GM12875 (cell line): ENCODE data around the gene GALNT9.

Experiments
- H3K4me3 ChIP-seq: one replicate; pipeline ENCODE4 v1.5.1; 2011; ENCODE audit warnings: low read depth, low read length, control low read depth
- TF ChIP-seq, protein P1 (sequence below): IDR thresholded peaks from 2 replicates; pipeline ENCODE4 v1.5.1; 2011; ENCODE audit warnings: low read depth, mild to moderate bottlenecking, control low read depth, inconsistent platforms, low read length, moderate library complexity, borderline replicate concordance; ENCODE audit not compliant: insufficient read depth

Gene GALNT9

DNA sequence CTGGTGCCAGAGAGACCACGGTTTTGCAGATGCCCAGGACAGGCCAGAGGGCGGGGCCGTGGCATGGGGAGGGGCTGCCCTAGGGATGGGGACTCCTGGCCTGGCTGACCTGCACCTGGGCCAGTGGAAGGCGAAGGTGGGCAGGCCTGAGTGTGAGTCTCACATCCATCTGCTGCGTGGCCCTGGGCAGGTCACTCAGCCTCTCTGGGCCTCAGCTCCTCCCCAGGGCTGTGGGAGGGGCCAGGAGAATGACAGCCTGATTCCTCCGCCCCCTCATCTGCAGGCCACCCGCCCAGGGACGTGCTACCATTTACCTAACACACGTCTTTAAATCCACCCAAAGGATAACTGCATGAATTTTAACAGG is 90.9 kb downstream of the GALNT9 start:
- TF ChIP-seq, protein P1, sequence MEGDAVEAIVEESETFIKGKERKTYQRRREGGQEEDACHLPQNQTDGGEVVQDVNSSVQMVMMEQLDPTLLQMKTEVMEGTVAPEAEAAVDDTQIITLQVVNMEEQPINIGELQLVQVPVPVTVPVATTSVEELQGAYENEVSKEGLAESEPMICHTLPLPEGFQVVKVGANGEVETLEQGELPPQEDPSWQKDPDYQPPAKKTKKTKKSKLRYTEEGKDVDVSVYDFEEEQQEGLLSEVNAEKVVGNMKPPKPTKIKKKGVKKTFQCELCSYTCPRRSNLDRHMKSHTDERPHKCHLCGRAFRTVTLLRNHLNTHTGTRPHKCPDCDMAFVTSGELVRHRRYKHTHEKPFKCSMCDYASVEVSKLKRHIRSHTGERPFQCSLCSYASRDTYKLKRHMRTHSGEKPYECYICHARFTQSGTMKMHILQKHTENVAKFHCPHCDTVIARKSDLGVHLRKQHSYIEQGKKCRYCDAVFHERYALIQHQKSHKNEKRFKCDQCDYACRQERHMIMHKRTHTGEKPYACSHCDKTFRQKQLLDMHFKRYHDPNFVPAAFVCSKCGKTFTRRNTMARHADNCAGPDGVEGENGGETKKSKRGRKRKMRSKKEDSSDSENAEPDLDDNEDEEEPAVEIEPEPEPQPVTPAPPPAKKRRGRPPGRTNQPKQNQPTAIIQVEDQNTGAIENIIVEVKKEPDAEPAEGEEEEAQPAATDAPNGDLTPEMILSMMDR: no peak

DNA sequence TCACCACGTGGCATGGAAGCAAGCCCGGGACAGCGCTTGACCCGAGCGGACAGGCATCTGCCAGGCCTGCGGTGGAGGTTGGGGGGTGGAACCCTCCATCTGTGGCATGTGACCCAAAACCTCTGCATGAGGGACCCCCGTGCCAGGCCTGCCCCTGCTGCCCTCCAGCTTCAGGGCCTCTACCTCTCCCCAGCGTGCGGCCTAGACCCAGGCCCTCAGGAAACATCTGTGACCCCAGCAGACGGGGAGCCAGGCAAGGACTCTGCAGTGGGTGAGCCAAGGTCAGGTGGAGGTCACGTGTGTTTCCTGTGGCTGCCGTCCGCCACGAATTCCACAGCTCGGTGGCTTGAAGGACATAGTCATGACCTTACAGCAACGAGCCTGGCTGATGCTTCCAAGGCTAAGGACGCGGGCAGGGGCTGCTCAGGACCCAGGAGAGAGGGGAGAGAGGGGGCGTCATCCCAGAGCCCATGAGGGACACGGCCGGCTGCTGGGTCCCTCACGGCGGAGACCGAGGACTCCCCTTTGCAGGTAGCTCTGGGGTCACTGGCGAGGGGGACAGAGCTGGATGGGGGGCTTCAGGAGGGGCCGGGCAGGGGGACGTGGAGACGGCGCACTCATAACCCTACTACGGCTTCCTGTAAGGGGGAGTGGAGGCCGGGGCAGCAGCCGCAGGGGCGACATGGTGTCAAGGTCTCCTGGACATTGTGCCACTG is 91.5 kb downstream of the GALNT9 start:
- TF ChIP-seq, protein P1: no peak
- no peak overlapping the region for H3K4me3 ChIP-seq

More for the DNA sequence above, 90.9 kb downstream of the GALNT9 start:
- no peak overlapping the region for H3K4me3 ChIP-seq

DNA sequence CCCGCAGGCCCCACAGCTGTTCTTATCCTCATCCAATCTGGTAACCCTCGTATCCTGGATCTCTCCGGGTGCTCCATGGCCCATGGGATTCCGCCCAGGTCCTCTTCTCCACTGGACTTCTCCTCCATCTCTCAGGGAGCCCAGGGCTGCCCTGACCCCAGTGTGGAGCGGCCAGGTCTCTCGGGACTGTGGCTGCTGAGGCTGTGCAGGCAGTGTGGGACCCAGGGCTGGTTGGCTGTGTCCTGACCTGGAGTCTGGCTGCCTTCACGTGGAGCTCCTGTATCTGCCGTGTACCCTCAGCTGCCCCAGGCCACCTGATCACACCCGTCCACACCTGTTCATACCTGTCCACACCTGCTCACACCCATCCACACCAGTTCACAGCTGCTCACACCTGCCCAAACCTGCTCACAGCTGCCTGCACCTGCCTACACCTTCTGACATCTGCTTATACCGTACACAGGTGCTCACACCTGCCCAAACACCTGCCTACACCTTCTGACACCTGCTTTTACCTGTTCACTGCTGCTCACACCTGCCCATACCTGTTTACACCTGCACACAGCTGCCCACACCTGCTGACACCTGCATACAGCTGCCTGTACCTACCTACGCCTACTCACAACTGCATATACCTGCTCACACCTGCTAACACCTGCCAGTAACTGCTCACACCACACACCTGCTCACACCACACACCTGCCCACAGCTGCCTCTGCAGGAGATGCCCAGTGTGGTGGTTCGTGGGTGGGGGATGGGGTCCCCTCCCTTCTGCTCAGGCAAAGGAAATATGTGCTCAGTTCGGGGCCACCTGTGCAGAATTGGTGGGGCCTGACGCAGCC is 92.2 kb downstream of the GALNT9 start:
- TF ChIP-seq, protein P1: no peak
- no peak overlapping the region for H3K4me3 ChIP-seq

DNA sequence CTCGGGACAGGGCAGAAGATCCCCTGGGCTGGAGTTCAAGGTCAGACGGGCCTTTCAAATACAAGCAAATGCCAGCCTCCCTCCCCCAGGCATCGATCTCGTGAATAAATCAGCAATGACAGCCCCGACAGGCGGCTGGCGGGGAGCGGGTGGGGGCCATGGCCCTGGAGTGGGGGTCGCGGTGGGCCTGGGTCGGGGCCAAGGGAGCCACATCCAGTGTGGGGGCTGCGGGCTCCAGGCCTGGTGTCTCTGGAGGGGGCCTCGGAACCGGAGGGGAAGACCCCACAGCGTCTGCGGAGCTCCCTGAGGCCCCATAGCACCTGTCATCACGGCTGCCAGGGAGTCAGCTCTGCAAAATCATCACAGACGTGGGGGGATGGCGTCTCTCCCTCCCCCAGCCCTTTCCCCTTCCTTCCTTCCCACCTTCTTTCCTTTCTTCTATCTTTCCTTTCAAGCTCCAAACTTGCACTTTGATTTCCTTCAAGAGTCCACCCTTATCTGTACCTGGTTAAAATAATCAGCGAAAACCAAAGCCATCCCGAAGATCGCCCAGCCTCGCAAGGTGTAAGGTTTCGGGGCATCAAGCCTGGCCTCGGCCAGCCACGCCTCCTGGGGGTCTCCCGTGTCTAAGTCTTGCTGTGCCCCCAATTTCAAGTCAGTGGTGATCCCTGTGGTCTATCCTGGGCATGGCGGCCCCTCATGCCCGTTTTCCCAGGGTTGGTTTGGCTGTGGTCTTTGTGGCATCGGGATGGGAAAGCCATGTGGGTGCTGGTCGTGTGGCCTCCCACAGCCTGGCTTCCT is 93.1 kb downstream of the GALNT9 start:
- TF ChIP-seq, protein P1: no peak
- H3K4me3 ChIP-seq: no peak overlapping the region

DNA sequence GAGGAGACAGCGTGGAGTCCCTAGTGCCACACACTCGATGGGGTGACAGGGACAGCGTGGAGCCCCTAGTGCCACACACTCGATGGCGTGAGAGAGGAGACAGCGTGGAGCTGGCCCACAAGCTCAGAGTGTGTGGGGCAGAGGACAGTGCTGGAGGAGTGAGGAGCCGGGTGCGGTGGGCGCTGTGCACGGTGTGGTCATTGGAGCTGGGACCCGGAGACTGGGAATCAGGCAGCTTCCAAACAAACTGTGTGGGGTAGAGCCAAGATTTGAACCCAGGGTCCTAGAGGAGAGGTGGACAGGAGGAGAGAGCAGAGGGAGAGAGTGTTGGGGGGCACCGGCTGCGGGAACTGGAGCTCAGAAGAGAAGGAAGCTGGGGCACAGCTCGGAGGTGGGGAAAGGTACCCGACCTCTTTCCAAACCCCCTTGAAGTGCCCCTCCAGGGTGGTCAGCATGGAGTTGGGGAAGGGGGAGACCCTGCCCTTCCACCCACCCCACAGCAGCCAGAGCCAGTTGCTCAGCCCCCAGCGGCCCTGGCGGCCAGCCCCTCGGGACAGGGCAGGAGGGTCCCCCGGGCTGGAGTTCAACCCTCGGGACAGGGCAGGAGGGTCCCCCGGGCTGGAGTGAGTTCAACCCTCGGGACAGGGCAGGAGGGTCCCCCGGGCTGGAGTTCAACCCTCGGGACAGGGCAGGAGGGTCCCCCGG is 94.1 kb downstream of the GALNT9 start:
- H3K4me3 ChIP-seq: no peak overlapping the region
- TF ChIP-seq, protein P1: no peak

DNA sequence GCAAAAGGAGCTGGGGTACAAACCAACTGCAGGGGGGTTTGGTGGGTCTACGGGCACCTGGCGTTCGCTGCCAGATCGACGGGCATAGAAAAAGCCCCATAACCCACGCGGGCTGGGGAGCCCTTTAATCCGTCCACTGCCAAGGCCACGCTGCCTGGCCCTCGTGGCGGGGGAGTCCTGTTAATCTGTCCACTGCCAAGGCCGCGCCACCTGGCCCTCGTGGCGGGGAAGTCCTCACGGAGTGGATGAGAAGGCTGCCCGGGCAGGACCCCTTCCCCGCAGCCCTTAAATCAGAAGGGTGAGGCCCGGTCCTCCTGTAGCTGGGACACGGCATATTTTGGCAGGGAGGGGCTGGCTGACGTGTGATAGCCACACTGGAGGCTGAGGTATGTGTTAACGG is 99.0 kb downstream of the GALNT9 start:
- no peak overlapping the region for H3K4me3 ChIP-seq
- TF ChIP-seq, protein P1: no peak
